ENCODE results near the gene CEBPA.
A peak's percentile ranks its signal among the peaks of the same experiment; 100 is the strongest.
"Not testable (repeated sequence)": the region's sequence is repeated elsewhere in the genome, so short reads cannot be mapped to it uniquely, and the experiment has no call there.

CEBPA gene

DNA sequence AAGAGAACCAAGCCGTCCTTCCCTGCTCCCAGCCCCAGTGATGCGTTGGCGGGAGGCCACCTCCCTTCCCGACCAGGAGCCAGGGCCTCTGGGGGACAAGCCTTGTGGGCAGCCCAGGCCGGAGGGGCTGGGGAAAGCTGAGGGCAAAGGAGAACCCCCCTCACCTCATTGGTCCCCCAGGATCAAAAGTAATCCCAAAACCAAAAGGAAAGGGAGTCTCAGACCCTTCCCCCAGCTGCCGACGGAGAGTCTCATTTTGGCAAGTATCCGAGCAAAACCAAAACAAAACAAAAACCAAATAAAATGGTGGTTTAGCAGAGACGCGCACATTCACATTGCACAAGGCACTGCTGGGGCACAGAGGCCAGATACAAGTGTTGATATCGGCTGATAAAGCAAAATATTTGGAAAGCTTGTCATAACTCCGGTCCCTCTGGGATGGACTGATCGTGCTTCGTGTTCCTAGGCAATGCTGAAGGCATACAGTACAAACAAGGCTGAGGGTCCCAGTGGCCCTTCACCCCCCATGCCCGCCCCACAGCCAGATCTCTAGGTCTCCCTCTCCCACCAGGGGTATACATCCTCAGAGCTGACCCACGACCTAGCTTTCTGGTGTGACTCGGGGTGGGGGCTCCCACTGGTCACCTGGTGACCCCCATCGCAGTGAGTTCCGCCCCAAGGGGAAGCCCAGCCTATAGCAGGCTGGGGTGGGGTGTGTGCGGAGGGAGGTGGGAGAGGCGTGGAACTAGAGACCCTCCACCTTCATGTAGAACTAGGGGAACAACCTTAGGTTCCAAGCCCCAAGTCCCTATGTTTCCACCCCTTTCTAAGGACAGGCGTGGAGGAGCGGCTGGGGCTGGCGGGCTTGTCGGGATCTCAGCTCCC, 2.1 kb downstream of the CEBPA start:
- H4K20me1 ChIP-seq, result peaks cover 22 to 40% (median 34%) of the 10 kb centered on the region in 11 experiments; a peak in 20 of 22 replicates
- H3K4me3 ChIP-seq, result peak overlapping the region in 8 of 10 experiments; percentile 72 to 92 (median 80); a peak in 15 of 20 replicates
- H3K36me3 ChIP-seq, result peaks cover 0 to 9% (median 0%) of the 10 kb centered on the region in 11 experiments; a peak in 1 of 22 replicates
- H3K27me3 ChIP-seq, result peaks cover 14 to 67% (median 54%) of the 10 kb centered on the region in 11 experiments
- H3K9ac ChIP-seq, result peak overlapping the region in 7 of 11 experiments; percentile 85 to 93 (median 89); a peak in 13 of 22 replicates
- peak overlapping the region; percentile 91 to 100 (median 99) for H3K4me2 ChIP-seq
- no peak for TF ChIP-seq Cebpa-rat (IDR thresholded peaks at IDR 0.05)
- no peaks in the 10 kb centered on the region for H3K9me3 ChIP-seq (replicated peaks in 1 of 11)
- H3K27ac ChIP-seq, result peak overlapping the region in 1 of 11 experiments; percentile 84; a peak in 2 of 22 replicates
- H3K4me1 ChIP-seq, result peaks cover 54 to 77% (median 63%) of the 10 kb centered on the region in 10 experiments

DNA sequence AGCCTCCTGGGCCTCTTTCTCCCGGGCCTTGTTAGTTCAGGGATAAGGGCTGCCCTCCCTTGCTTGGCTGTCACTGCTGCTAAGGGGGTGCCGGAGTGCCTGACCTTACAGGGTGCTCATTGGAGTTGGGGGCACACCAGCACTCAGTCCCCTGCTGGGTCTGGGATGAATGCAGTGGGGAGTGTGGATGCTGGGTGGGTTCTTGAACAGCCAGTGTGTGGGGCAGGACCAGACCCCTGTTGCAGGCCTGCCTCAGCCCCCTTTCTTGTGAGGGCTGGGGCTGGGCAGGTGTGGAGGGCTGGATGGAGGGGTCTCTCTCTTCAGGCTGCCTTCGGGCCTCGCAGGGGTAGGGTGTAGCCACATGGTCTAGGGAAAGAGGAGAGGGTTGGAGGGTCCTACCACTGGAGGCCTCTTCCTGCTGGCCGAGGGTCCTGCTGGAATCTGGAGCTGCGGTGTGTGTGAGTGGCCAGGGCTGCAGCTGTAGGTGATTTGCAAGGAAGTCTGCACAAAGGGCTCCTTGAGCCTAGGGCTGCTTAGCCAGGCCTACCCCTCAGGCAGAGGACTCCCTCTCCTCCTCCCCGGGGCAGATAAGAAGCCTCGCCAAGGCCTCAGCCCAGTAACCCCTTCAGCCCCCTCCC, 3.2 kb downstream of the CEBPA start:
- Histone ChIP-seq H3K27ac (no peak overlapping the region; a peak in 1 of 22 replicates), H3K4me3 (peak overlapping the region in 4 of 10 experiments; percentile 11 to 90 (median 80); a peak in 5 of 20 replicates), H4K20me1 (peaks cover 22 to 40% (median 34%) of the 10 kb centered on the region in 11 experiments; a peak in 20 of 22 replicates), H3K4me2 (peak overlapping the region in 10 of 11 experiments; percentile 49 to 100 (median 97); a peak in 19 of 22 replicates), H3K9ac (peak overlapping the region in 4 of 11 experiments; percentile 1 to 93 (median 88); a peak in 6 of 22 replicates), H3K4me1 (peaks cover 51 to 82% (median 58%) of the 10 kb centered on the region in 10 experiments), H3K27me3 (peaks cover 14 to 56% (median 47%) of the 10 kb centered on the region in 11 experiments), H3K9me3 (replicated peaks in 1 of 11) (no peaks in the 10 kb centered on the region), H3K36me3 (peaks cover 0 to 9% (median 0%) of the 10 kb centered on the region in 11 experiments; a peak in 1 of 22 replicates)
- no peak for TF ChIP-seq Cebpa-rat (IDR thresholded peaks at IDR 0.05)

DNA sequence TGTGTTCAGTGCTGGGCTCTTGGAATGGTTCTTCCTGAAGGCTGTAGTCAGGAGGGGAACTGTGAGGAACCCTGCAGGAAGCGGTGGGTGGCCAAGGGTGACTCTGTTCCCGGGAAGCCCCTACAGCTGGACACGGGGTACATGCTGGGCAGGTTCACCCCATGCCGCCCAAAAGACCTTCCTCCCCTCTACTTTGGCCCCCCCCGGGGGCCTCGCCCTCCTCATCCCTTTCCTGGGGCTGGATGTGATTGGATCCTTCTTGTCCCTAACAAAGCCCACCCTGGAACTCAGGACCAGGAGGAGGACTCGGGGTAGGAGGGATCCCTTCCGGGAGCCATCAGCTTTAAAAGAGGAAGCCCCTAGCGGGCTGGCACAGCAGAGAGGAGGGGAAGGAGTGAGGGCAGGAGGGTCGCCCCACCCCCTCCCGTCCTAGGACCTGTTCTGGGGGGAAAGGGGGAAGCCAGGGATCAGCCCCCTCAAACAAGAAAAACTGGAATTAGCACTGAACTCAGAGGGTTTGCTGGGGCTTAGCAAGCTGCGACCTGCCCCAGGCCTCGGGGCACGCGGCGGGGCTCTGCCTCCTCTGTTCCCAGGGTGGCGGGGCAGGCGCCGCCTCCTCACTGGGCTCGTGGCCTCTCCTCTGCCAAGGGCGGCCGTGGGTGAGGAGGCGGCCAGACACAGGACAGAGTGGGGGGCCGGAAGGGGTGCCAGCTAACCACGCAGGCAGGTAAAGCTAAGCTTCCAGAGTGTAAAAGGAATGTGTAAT, 4.0 kb downstream of the CEBPA start:
- H3K27me3 ChIP-seq, result peaks cover 14 to 55% (median 40%) of the 10 kb centered on the region in 11 experiments
- no peak for TF ChIP-seq Cebpa-rat (IDR thresholded peaks at IDR 0.05)
- H3K27ac ChIP-seq, result peak overlapping the region in 1 of 11 experiments; percentile 12; a peak in 1 of 22 replicates
- H3K4me2 ChIP-seq, result peak overlapping the region; percentile 49 to 100 (median 95)
- H3K4me3 ChIP-seq, result peak overlapping the region in 1 of 10 experiments; percentile 16; a peak in 1 of 20 replicates
- H3K9ac ChIP-seq, result peak overlapping the region in 5 of 11 experiments; percentile 1 to 93 (median 29); a peak in 6 of 22 replicates
- H3K9me3 ChIP-seq (replicated peaks in 1 of 11), result no peaks in the 10 kb centered on the region
- H3K36me3 ChIP-seq, result peaks cover 0 to 9% (median 0%) of the 10 kb centered on the region in 11 experiments; a peak in 1 of 22 replicates
- H4K20me1 ChIP-seq, result peaks cover 22 to 40% (median 34%) of the 10 kb centered on the region in 11 experiments; a peak in 20 of 22 replicates
- peaks cover 53 to 82% (median 57%) of the 10 kb centered on the region in 10 experiments for H3K4me1 ChIP-seq

DNA sequence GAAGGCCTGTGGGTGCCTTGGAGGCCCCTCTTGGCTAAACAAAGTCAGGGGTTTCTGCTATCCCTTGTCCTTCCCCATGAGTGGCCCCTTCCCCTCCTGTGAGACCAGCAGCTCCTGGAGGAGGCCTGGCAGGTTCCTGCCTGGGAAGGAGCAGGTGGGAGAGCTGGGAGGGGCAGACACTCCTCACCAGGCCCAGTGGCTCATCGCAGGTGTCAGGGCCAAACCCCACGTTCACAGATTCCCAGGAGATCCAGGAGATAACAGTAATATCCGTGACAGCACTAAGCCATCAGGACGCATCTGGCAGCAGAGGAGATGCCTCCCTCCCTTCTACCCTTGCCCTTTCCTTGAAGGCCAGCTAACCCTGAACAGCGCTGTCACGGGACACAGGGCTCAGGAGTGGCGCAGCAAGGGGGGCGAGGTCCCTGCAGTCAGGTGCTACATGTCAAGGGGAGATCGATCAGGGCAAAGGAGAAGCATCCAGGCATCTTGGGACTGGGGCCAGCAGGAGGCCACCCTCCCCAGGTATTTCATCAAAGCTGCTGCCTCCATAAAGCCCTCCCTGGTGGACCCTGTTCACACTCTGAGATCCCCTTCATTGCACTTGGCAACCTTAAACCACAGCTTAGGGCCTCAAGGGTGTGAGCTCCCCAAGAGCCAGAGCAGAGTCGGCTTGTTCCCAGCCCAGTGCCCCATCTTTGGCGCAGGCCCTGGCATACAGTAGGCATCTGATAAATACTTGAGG, 4.8 kb downstream of the CEBPA start:
- Histone ChIP-seq H3K4me3 (no peak overlapping the region), H3K9me3 (replicated peaks in 1 of 11) (no peaks in the 10 kb centered on the region), H4K20me1 (peaks cover 22 to 40% (median 34%) of the 10 kb centered on the region in 11 experiments; a peak in 20 of 22 replicates), H3K4me2 (peak overlapping the region; percentile 49 to 100 (median 95)), H3K9ac (peak overlapping the region in 3 of 11 experiments; percentile 6 to 93 (median 29); a peak in 5 of 22 replicates), H3K36me3 (peaks cover 0 to 9% (median 0%) of the 10 kb centered on the region in 11 experiments; a peak in 1 of 22 replicates), H3K27me3 (peaks cover 14 to 53% (median 36%) of the 10 kb centered on the region in 11 experiments), H3K27ac (peak overlapping the region in 1 of 11 experiments; percentile 12; a peak in 2 of 22 replicates), H3K4me1 (peaks cover 61 to 88% (median 63%) of the 10 kb centered on the region in 10 experiments)
- no peak for TF ChIP-seq Cebpa-rat (IDR thresholded peaks at IDR 0.05)

DNA sequence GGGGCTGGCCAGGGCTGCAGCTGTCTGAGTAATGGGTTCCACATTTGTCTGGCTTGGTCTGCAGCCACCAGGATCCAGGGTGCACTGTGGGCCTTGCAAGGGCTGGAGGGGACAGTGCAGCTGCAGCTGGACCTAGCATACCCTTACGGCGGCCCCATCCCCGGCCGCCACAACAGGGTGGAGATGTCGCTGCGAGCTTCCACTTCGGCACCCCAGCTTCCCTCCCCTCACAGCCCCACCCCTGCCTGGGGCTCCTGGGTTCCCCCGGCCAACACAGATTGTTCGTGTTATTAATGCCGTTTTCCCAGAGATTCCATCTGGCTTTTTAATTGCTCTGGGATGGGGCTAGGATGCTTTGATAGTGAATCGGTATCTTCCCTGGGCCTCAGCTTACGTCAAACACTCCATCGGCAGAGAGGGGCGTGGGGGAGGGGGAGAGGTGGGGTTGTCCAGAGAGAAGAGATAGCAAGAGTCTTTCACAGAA, 5.8 kb downstream of the CEBPA start:
- Histone ChIP-seq H3K9me3 (replicated peaks in 1 of 11) (no peaks in the 10 kb centered on the region), H3K9ac (no peak overlapping the region), H3K36me3 (peaks cover 0 to 9% (median 0%) of the 10 kb centered on the region in 11 experiments; a peak in 1 of 22 replicates), H3K27me3 (peaks cover 12 to 45% (median 28%) of the 10 kb centered on the region in 11 experiments), H3K27ac (no peak overlapping the region), H4K20me1 (peaks cover 17 to 34% (median 27%) of the 10 kb centered on the region in 11 experiments; a peak in 20 of 22 replicates), H3K4me3 (no peak overlapping the region), H3K4me2 (no peak overlapping the region), H3K4me1 (peaks cover 58 to 95% (median 68%) of the 10 kb centered on the region in 10 experiments)
- no peak for TF ChIP-seq Cebpa-rat (IDR thresholded peaks at IDR 0.05)

DNA sequence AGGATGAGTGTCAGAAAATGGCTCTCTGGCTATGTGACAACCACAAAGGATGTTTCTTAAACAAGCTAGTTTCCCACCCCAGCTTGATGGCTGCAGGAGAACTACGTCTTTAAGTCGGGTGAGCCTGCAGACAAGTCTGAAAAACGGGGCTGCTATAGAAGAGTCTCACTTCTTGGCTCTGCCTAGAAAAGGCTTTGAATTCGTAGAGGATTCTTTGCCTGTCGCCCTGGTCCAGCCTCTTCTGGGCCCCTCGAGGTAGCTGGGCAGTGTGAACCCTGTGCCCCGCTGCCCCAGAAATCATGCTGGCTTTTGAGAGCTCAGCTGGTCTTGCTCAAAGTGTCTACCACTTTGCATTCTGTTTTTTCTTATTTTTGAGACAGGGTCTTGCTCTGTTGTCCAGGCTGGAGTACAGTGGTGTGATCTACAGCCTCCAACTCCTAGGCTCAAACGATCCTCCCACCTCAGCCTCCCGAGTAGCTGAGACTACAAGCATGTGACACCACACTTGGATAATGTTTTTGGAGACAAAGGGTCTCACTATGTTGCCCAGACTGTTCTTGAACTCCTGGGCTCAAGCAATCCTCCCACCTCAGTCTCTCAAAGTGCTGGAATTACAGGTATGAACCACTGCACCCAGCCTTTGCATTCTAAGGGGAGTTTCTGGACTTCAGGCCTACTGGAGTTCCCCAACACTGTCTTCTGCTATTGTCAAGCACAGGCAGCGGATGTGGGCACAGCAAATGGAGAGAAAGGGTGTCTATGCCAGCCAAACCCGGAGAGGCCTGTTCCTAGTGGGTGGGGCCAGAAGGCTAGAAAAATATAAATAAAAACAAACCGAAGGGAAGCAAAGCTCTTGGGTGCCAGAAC, 6.5 kb downstream of the CEBPA start:
- Histone ChIP-seq H3K4me3 (no peak overlapping the region), H3K9me3 (replicated peaks in 1 of 11) (no peaks in the 10 kb centered on the region), H4K20me1 (peaks cover 11 to 27% (median 20%) of the 10 kb centered on the region in 11 experiments; a peak in 20 of 22 replicates), H3K4me1 (peaks cover 51 to 95% (median 65%) of the 10 kb centered on the region in 10 experiments), H3K27ac (peak overlapping the region in 1 of 11 experiments; percentile 31; a peak in 2 of 22 replicates), H3K36me3 (peaks cover 0 to 9% (median 0%) of the 10 kb centered on the region in 11 experiments; a peak in 1 of 22 replicates), H3K9ac (no peak overlapping the region), H3K4me2 (peak overlapping the region in 2 of 11 experiments; percentile 9 to 80; a peak in 2 of 22 replicates), H3K27me3 (peaks cover 5 to 38% (median 21%) of the 10 kb centered on the region in 11 experiments)
- TF ChIP-seq Cebpa-rat (IDR thresholded peaks at IDR 0.05), result no peak

DNA sequence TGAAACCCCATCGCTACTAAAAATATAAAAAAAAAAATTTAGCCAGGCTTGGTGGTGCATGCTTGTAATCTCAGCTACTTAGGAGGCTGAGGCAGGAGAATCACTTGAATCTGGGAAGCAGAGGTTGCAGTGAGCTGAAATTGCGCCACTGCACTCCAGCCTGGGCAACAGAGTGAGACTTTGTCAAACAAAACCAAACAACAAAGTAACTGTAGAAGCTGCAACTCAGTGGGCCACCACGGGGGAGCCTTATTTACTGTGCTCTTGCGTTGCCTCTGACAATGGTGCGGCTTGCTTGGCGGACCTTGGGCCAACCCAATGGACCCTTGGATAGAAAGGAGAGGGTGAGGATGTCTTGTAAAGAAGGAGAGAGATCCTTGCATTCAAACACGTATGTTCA, 7.3 kb downstream of the CEBPA start:
- peaks cover 0 to 30% (median 13%) of the 10 kb centered on the region in 11 experiments; a peak in 19 of 22 replicates for H3K27me3 ChIP-seq

More for the DNA sequence above, 7.3 kb downstream of the CEBPA start:
- peaks cover 3 to 19% (median 12%) of the 10 kb centered on the region in 11 experiments; a peak in 19 of 22 replicates for H4K20me1 ChIP-seq
- H3K4me2 ChIP-seq, result peak overlapping the region in 3 of 11 experiments; percentile 9 to 81 (median 80); a peak in 3 of 22 replicates
- not testable (repeated sequence) for H3K9me3 ChIP-seq (replicated peaks in 1 of 11); H3K36me3 ChIP-seq; H3K9ac ChIP-seq; H3K4me3 ChIP-seq
- H3K27ac ChIP-seq, result peak overlapping the region in 1 of 11 experiments; percentile 31; a peak in 2 of 22 replicates
- H3K4me1 ChIP-seq, result peaks cover 43 to 89% (median 59%) of the 10 kb centered on the region in 10 experiments

Data from BLaER1 treated with 17β-estradiol and CSF1 and Interleukin-3, amounts not matched to agents 10 nM and 100 nM (cell line).